HG02623 (cell line): ENCODE measurements around the gene SEC61A1.

ENCODE experiments used
- ATAC-seq: cut with Tn5 transposase; IDR thresholded peaks from one replicate; pipeline ENCODE4 v1.9.1; 2021; ENCODE audit warnings: moderate library complexity; ENCODE audit not compliant: unreplicated experiment

Gene SEC61A1

GRCh38 chr3:128056258-128056657, 4.0 kb downstream of the SEC61A1 start:
- ATAC-seq: no peak

- ATAC-seq: no peak
These were observed 8.5 kb downstream of the SEC61A1 start for GRCh38 chr3:128060473-128061381.

- no peak for ATAC-seq
These were observed 10.0 kb downstream of the SEC61A1 start for GRCh38 chr3:128062033-128062745.

GRCh38 chr3:128063865-128064264, 11.6 kb downstream of the SEC61A1 start:
- ATAC-seq: no peak

- no peak for ATAC-seq
These were observed 12.7 kb downstream of the SEC61A1 start for GRCh38 chr3:128064962-128065361.

GRCh38 chr3:128066114-128066513, 13.9 kb downstream of the SEC61A1 start:
- no peak for ATAC-seq

GRCh38 chr3:128066676-128067075, 14.4 kb downstream of the SEC61A1 start:
- ATAC-seq: no peak

- ATAC-seq: no peak
These were observed 15.3 kb downstream of the SEC61A1 start for GRCh38 chr3:128067489-128067888.

GRCh38 chr3:128068156-128068620, 16.0 kb downstream of the SEC61A1 start:
- no peak for ATAC-seq

- no peak for ATAC-seq
These were observed 17.0 kb downstream of the SEC61A1 start for GRCh38 chr3:128069271-128069670.

- no peak for ATAC-seq
These were observed 18.8 kb downstream of the SEC61A1 start for GRCh38 chr3:128070898-128071591.

GRCh38 chr3:128071771-128072453, 19.7 kb downstream of the SEC61A1 start:
- ATAC-seq: no peak

- ATAC-seq: no peak
These were observed 20.4 kb downstream of the SEC61A1 start for GRCh38 chr3:128072454-128073184.

- no peak for ATAC-seq
These were observed 21.0 kb downstream of the SEC61A1 start for GRCh38 chr3:128073185-128073725.

- ATAC-seq: no peak
These were observed 21.6 kb downstream of the SEC61A1 start for GRCh38 chr3:128073807-128074206.

- no peak for ATAC-seq
These were observed 22.7 kb downstream of the SEC61A1 start for GRCh38 chr3:128074851-128075521.

GRCh38 chr3:128075522-128076482, 23.6 kb downstream of the SEC61A1 start:
- no peak for ATAC-seq
